ENCODE data around the gene ACTL8. TPM values are rescaled to one million over a fixed set of nuclear protein-coding genes. Genes with fewer than 3 reads are reported as not detected.

The ACTL8 gene
- total and polyA plus RNA-seq, 2 of the 4 experiments (the other 2 are of a cell fraction), result under 0.01 to 0.07 TPM

DNA sequence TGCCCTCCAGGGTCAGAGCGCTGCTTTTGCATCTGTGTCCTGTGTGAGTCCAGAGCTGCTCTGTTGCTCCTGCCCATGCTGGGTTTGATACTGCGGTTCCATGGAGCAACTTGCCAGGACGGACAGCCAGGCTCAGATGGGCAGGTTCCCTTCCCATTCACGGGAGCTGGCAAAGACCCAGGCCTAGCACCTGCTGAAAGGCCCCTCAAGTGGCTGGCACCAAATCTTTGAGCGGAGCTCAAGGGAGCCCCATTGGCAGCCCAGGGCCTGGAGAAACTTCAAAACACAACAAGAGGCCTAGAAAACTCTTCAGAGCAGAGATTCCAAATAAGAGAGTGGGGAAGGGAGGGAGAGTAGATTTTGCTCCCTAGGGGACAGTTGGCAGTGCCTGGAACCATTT is 97.2 kb downstream of the ACTL8 start:
- dilution Hi-C loops (cut with HindIII; ENCODE audit: low sequenced_read_pairs, unreplicated experiment), result no loop called here
- no peak overlapping the region for H3K4me3 ChIP-seq (ENCODE audit: insufficient read depth, low read depth, low read length)
- intact Hi-C loops (cut with micrococcal nuclease), result no loop called here
- H2AK9ac ChIP-seq (replicated peaks; ENCODE audit: low read depth, low read length, poor library complexity), result no peak overlapping the region
- no peak for ATAC-seq (ENCODE audit: low read depth)
- H2BK120ac ChIP-seq (ENCODE audit: low read depth, low read length), result no peak overlapping the region
- no peak overlapping the region for H3K14ac ChIP-seq (replicated peaks; ENCODE audit: low read depth, low read length)
- BruUV-seq (replicated peaks), result no TSS peak
- H3K27me3 ChIP-seq (ENCODE audit: control insufficient read depth, insufficient read depth, low read length), result peaks cover 5% of the 10 kb centered on the region; the same call in 1 of the 2 replicates
- no peak overlapping the region for H3K18ac ChIP-seq (ENCODE audit: low read depth, low read length)
- H4K20me1 ChIP-seq (ENCODE audit: insufficient read depth, low read length), result no peaks in the 10 kb centered on the region
- no peak overlapping the region for H3K23ac ChIP-seq (ENCODE audit: low read depth, low read length)
- ChIA-PET CTCF (no interaction called here), POLR2A (ENCODE audit: unreplicated experiment) (no interaction called here)
- H3K79me1 ChIP-seq (ENCODE audit: low read depth in 1 of 2, low read length in 2 of 2), result no peaks in the 10 kb centered on the region
- no peak overlapping the region for H4K8ac ChIP-seq (ENCODE audit: low read depth in 2 of 2, low read length in 2 of 2)
- H3K9me3 ChIP-seq (ENCODE audit: control insufficient read depth, insufficient read depth, low read length), result no peaks in the 10 kb centered on the region
- no peaks in the 10 kb centered on the region for H3K9me1 ChIP-seq (ENCODE audit: insufficient read depth, low read length)
- no peak overlapping the region for H4K91ac ChIP-seq (ENCODE audit: insufficient read depth, low read depth, low read length)
- H2BK15ac ChIP-seq (ENCODE audit: low read depth, low read length), result no peak overlapping the region
- H3K36me3 ChIP-seq (ENCODE audit: control insufficient read depth, insufficient read depth, low read length), result no peaks in the 10 kb centered on the region
- H2AFZ ChIP-seq (replicated peaks; ENCODE audit: low read length, poor library complexity), result no peak overlapping the region
- H3K27ac ChIP-seq (ENCODE audit: insufficient read depth, low read length), result no peak overlapping the region
- no peak overlapping the region for H3K4me2 ChIP-seq (ENCODE audit: low read depth, low read length)
- DNase-seq, result no peak
- H3K9ac ChIP-seq (ENCODE audit: low read depth, low read length), result no peak overlapping the region
- in situ Hi-C loops (cut with MboI; ENCODE audit: low sequenced_read_pairs), result no loop called here
- H3K56ac ChIP-seq (ENCODE audit: extremely low read depth, insufficient read depth, low read length), result no peak overlapping the region
- no peak overlapping the region for H3K4ac ChIP-seq (ENCODE audit: low read depth, low read length)
- no peak overlapping the region for H2AK5ac ChIP-seq (ENCODE audit: low read depth, low read length)
- no peak for TF ChIP-seq BHLHE40 (IDR thresholded peaks at IDR 0.05; ENCODE audit: low read depth, low read length)
- TF ChIP-seq MAFK (IDR thresholded peaks at IDR 0.05; ENCODE audit: low read depth, low read length), result no peak
- no peak for TF ChIP-seq RFX5 (IDR thresholded peaks at IDR 0.05; ENCODE audit: low read depth, low read length)
- TF ChIP-seq CHD1 (IDR thresholded peaks at IDR 0.05; ENCODE audit: low read depth, low read length), result no peak
- TF ChIP-seq, protein P1, sequence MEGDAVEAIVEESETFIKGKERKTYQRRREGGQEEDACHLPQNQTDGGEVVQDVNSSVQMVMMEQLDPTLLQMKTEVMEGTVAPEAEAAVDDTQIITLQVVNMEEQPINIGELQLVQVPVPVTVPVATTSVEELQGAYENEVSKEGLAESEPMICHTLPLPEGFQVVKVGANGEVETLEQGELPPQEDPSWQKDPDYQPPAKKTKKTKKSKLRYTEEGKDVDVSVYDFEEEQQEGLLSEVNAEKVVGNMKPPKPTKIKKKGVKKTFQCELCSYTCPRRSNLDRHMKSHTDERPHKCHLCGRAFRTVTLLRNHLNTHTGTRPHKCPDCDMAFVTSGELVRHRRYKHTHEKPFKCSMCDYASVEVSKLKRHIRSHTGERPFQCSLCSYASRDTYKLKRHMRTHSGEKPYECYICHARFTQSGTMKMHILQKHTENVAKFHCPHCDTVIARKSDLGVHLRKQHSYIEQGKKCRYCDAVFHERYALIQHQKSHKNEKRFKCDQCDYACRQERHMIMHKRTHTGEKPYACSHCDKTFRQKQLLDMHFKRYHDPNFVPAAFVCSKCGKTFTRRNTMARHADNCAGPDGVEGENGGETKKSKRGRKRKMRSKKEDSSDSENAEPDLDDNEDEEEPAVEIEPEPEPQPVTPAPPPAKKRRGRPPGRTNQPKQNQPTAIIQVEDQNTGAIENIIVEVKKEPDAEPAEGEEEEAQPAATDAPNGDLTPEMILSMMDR (conservative IDR thresholded peaks at IDR 0.05; ENCODE audit: low read depth, low read length), result no peak
- TF ChIP-seq RAD21 (IDR thresholded peaks at IDR 0.05; ENCODE audit: low read length), result no peak
- TF ChIP-seq MXI1 (IDR thresholded peaks at IDR 0.05; ENCODE audit: borderline replicate concordance, low read depth, low read length), result no peak
- TF ChIP-seq SMC3 (IDR thresholded peaks at IDR 0.05; ENCODE audit: low read depth, low read length), result no peak
- TF ChIP-seq, protein P2, sequence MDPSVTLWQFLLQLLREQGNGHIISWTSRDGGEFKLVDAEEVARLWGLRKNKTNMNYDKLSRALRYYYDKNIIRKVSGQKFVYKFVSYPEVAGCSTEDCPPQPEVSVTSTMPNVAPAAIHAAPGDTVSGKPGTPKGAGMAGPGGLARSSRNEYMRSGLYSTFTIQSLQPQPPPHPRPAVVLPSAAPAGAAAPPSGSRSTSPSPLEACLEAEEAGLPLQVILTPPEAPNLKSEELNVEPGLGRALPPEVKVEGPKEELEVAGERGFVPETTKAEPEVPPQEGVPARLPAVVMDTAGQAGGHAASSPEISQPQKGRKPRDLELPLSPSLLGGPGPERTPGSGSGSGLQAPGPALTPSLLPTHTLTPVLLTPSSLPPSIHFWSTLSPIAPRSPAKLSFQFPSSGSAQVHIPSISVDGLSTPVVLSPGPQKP (IDR thresholded peaks at IDR 0.05; ENCODE audit: borderline replicate concordance, low read depth, low read length), result no peak
- no peak for TF ChIP-seq FOS (IDR thresholded peaks at IDR 0.05; ENCODE audit: low read depth, low read length)
- TF ChIP-seq CEBPB (IDR thresholded peaks at IDR 0.05; ENCODE audit: low read depth, low read length), result no peak
- H3K4me1 ChIP-seq (ENCODE audit: control insufficient read depth, insufficient read depth, low read length), result no peaks in the 10 kb centered on the region
- no peak overlapping the region for H2BK5ac ChIP-seq (ENCODE audit: low read depth, low read length, poor library complexity, severe bottlenecking)
- H4K5ac ChIP-seq (ENCODE audit: low read depth, low read length), result no peak overlapping the region
- H2BK20ac ChIP-seq (ENCODE audit: low read depth, low read length), result no peak overlapping the region
- 79% methylated on average over 4 of the region's 5 CpGs; no CpG with 5 or more reads in 1 of the 2 experiments for WGBS, 2 experiments (ENCODE audit: extremely low coverage in 2 of 2, insufficient read length in 1 of 2)

Data from IMR-90 (cell line).